Lower leg skin (tissue), 3 donors: Measurements from ENCODE around the gene TUBA8.

Source experiments
- CTCF ChIP-seq, 3 donors: fragments of 450-650 bp; IDR thresholded peaks; one replicate each; pipeline ENCODE4 v1.5.1; 2016; ENCODE audit warnings: antibody characterized with exemption in 3 of 3, mild to moderate bottlenecking in 3 of 3, moderate library complexity in 2 of 3
- POLR2A ChIP-seq, 2 donors: fragments of 450-650 bp; IDR thresholded peaks; one replicate each; pipeline ENCODE4 v1.6.1; 2016 to 2017; ENCODE audit warnings: antibody characterized with exemption in 2 of 2, mild to moderate bottlenecking in 1 of 2, moderate library complexity in 1 of 2

- TF ChIP-seq CTCF (IDR thresholded peaks at IDR 0.05) (no peak), POLR2A (IDR thresholded peaks at IDR 0.05) (no peak)
Measured at GRCh38 chr22:18088825-18089568, 21.6 kb upstream of the TUBA8 start.
